ENCODE data around the gene UNKL.
A peak's percentile ranks its signal among the peaks of the same experiment; 100 is the strongest.

The UNKL gene

GRCh38 chr16:1346422-1347285 lies 67.8 kb downstream of the UNKL start:
- ChIA-PET CTCF (interaction anchor here (0.7 to 1.3 kb wide), 3 partner anchors 15 to 17 kb away, joined by 3 read pairs; no protein-coding TSS in a partner anchor), POLR2A (interaction anchor here (0.8 to 2.0 kb wide), 2 partner anchors 11 to 37 kb away, joined by 3 to 7 read pairs; partner anchors contain the start of gene UBE2I)
- H3K4me1 ChIP-seq (ENCODE audit: control insufficient read depth, insufficient read depth, low read length): peaks cover 4% of the 10 kb centered on the region; the same call in 1 of the 2 replicates
- H3K27ac ChIP-seq (ENCODE audit: extremely low read depth, low read depth, low read length): no peak overlapping the region
- peaks cover 0 to 34% of the 10 kb centered on the region in 2 experiments; a peak in 1 of 3 replicates for H3K36me3 ChIP-seq (ENCODE audit: control insufficient read depth in 2 of 2, insufficient read depth in 1 of 2, low read length in 2 of 2)
- no peaks in the 10 kb centered on the region for H3K9me3 ChIP-seq (ENCODE audit: control insufficient read depth, insufficient read depth, low read depth, low read length)
- H3K4me3 ChIP-seq (ENCODE audit: low read depth, low read length): no peak overlapping the region
- TF ChIP-seq ZNF114 (tag by site-specific recombination; IDR thresholded peaks at IDR 0.05): no peak
- TF ChIP-seq PRDM10 (tag by site-specific recombination; IDR thresholded peaks at IDR 0.05): 0 out of 2 replicates have a peak, but pooled peaks have one; percentile 28
- no peak for TF ChIP-seq GLI4 (tag by site-specific recombination; IDR thresholded peaks at IDR 0.05)
- TF ChIP-seq, protein P1, sequence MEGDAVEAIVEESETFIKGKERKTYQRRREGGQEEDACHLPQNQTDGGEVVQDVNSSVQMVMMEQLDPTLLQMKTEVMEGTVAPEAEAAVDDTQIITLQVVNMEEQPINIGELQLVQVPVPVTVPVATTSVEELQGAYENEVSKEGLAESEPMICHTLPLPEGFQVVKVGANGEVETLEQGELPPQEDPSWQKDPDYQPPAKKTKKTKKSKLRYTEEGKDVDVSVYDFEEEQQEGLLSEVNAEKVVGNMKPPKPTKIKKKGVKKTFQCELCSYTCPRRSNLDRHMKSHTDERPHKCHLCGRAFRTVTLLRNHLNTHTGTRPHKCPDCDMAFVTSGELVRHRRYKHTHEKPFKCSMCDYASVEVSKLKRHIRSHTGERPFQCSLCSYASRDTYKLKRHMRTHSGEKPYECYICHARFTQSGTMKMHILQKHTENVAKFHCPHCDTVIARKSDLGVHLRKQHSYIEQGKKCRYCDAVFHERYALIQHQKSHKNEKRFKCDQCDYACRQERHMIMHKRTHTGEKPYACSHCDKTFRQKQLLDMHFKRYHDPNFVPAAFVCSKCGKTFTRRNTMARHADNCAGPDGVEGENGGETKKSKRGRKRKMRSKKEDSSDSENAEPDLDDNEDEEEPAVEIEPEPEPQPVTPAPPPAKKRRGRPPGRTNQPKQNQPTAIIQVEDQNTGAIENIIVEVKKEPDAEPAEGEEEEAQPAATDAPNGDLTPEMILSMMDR (tag by site-specific recombination; IDR thresholded peaks at IDR 0.05): peak; percentile 23; the same call in 1 of the 2 replicates

DNA sequence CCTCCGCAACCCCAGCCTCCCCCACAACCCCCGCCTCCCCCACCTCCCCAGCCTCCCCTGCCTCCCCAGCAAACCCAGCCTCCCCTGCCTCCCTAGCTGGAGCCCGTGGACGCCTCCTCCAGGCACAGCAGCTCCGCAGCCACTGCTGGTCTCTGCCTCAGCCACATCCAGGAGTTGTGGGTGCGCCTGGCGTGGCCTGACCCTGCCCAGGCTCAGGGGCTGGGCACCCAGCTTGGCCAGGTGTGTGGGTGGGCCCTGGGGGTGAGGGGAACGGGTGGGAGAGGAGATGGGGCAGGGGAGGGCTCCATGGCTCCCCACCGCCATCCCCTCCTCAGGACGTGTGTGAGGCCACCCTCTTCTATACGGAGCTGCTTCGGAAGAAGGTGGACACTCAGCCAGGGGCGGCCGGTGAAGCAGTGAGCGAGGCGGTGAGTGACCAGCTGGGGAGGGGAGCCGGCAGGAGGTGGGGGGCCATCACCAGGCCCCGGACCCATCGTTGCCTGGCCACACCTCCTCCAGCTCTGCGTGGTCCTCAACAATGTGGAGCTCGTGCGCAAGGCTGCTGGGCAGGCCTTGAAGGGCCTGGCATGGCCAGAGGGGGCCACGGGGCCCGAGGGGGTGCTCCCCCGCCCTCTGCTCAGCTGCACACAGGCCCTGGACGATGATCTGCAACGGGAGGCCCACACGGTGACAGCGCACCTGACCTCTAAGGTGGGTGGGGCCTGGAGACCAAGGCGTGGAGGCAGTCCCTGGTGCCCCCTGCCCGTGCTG lies 68.7 kb downstream of the UNKL start:
- Histone ChIP-seq H3K27ac (ENCODE audit: extremely low read depth, low read depth, low read length) (no peak overlapping the region), H3K4me3 (ENCODE audit: low read depth, low read length) (no peak overlapping the region), H3K4me1 (ENCODE audit: control insufficient read depth, insufficient read depth, low read length) (peaks cover 4% of the 10 kb centered on the region; the same call in 1 of the 2 replicates), H3K36me3 (ENCODE audit: control insufficient read depth in 2 of 2, insufficient read depth in 1 of 2, low read length in 2 of 2) (peaks cover 0 to 34% of the 10 kb centered on the region in 2 experiments; a peak in 1 of 3 replicates), H3K9me3 (ENCODE audit: control insufficient read depth, insufficient read depth, low read depth, low read length) (no peaks in the 10 kb centered on the region)
- CTCF ChIA-PET: interaction anchor here (1.3 kb wide), 1 partner anchor 16 kb away, joined by 3 read pairs; no protein-coding TSS in a partner anchor
- TF ChIP-seq ZNF624 (tag by site-specific recombination; IDR thresholded peaks at IDR 0.05): no peak
- no peak for TF ChIP-seq KLF1 (tag by site-specific recombination; IDR thresholded peaks at IDR 0.05)
- TF ChIP-seq EGR2 (tag by site-specific recombination; IDR thresholded peaks at IDR 0.05; ENCODE audit: low read depth): peak; percentile 19; the same call in 1 of the 2 replicates
- TF ChIP-seq ZNF184 (tag by site-specific recombination; IDR thresholded peaks at IDR 0.05): no peak
- no peak for TF ChIP-seq ZXDB (tag by site-specific recombination; IDR thresholded peaks at IDR 0.05)
- TF ChIP-seq ZNF692 (tag by site-specific recombination; IDR thresholded peaks at IDR 0.05): no peak
- POLR2A ChIA-PET: interaction anchor here (0.7 to 2.0 kb wide), 2 partner anchors 36 to 82 kb away, joined by 5 to 7 read pairs; partner anchors contain the start of gene UBE2I

DNA sequence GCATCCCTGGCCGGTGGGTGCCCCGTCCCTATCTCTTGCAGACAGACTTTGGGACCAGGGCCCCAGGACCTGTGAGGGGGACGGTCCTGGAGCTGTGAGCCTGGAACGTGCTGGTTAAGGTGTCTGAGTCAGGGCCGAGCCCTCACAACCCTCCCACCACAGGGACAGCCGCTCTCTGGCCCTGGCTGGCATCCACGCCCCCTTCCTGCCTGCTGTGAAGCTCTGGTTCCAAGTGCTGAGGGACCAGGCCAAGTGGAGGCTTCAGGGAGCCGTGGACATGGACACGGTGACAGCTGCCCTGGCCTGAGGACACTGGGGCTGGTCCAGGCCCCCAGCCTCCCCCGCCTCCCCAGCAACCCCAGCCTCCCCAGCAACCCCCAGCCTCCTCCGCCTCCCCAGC lies 69.4 kb downstream of the UNKL start:
- Histone ChIP-seq H3K27ac (ENCODE audit: extremely low read depth, low read depth, low read length) (no peak overlapping the region), H3K36me3 (ENCODE audit: control insufficient read depth in 2 of 2, insufficient read depth in 1 of 2, low read length in 2 of 2) (peaks cover 0 to 28% of the 10 kb centered on the region in 2 experiments; a peak in 1 of 3 replicates), H3K4me1 (ENCODE audit: control insufficient read depth, insufficient read depth, low read length) (peaks cover 4% of the 10 kb centered on the region; the same call in 1 of the 2 replicates), H3K4me3 (ENCODE audit: low read depth, low read length) (no peak overlapping the region), H3K9me3 (ENCODE audit: control insufficient read depth, insufficient read depth, low read depth, low read length) (no peaks in the 10 kb centered on the region)
- ChIA-PET POLR2A (interaction anchor here (0.7 kb wide), 1 partner anchor 81 kb away, joined by 5 read pairs; no protein-coding TSS in a partner anchor), CTCF (no interaction called here)
- TF ChIP-seq ZFP37 (tag by site-specific recombination; IDR thresholded peaks at IDR 0.05): no peak
- TF ChIP-seq KLF10 (tag by site-specific recombination; IDR thresholded peaks at IDR 0.05): no peak
- no peak for TF ChIP-seq MEIS1 (CRISPR knock-in tag; IDR thresholded peaks at IDR 0.05; ENCODE audit: borderline replicate concordance)
- no peak for TF ChIP-seq ZNF488 (tag by site-specific recombination; IDR thresholded peaks at IDR 0.05)
- no peak for TF ChIP-seq ZNF10 (tag by site-specific recombination; IDR thresholded peaks at IDR 0.05)
- TF ChIP-seq ZFP69B (tag by site-specific recombination; IDR thresholded peaks at IDR 0.05): no peak
- no peak for TF ChIP-seq ZNF221 (tag by site-specific recombination; IDR thresholded peaks at IDR 0.05; ENCODE audit: borderline replicate concordance)
- no peak for TF ChIP-seq ZNF394 (tag by site-specific recombination; IDR thresholded peaks at IDR 0.05; ENCODE audit: borderline replicate concordance)
- TF ChIP-seq ZNF561 (tag by site-specific recombination; IDR thresholded peaks at IDR 0.05; ENCODE audit: borderline replicate concordance): no peak
